Measurements from ENCODE around the gene SCG5.

DNA sequence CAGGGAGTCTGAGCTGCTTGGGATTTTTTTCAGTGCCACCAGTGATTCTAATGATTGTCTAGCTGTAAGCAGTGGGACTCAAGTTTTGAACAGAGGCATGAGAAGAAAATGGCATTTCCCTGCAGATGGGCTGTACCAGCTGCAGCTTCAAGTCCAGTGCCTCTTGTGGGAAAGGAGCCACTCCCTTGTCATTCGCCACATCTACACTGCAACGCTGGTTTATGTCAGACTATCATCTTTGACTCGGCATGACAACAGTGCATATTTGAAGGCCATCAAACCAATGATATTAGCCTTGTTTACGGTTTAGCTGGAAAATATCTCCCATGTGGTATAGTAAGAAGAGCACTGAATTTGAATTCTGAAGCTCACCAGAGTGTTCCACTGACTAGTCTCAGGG lies 22.2 kb downstream of the SCG5 start:
- no peak for TF ChIP-seq POLR2A (IDR thresholded peaks at IDR 0.05)
- no peak for TF ChIP-seq EP300 (IDR thresholded peaks at IDR 0.05)
- TF ChIP-seq POLR2AphosphoS5 (IDR thresholded peaks at IDR 0.05): no peak

All from suprapubic skin (tissue), 4 donors.